Hindlimb muscle (tissue), 1 donor: Measurements from ENCODE around the gene ZFAND4. TPM values are rescaled to one million over a fixed set of nuclear protein-coding genes. Genes with fewer than 3 reads are reported as not detected.
"Not testable (repeated sequence)": the region's sequence is repeated elsewhere in the genome, so short reads cannot be mapped to it uniquely, and the experiment has no call there.

Experiments
- DNase-seq: peaks from one replicate; pipeline ENCODE4 v3.0.0-alpha.2; 2013
- polyA plus RNA-seq: library from polyadenylated mRNA; unstranded; fragments of 120-200 nt; gene quantifications from one replicate; pipeline ENCODE4 v1.2.1, GENCODE V29; 2013; ENCODE audit not compliant: insufficient read length

The ZFAND4 gene
- polyA plus RNA-seq, 1 donor = 10.0 TPM

- DNase-seq = no peak
Observed at GRCh38 chr10:45640049-45640448, 32.5 kb downstream of the ZFAND4 start.

GRCh38 chr10:45627412-45628048 lies 45.0 kb downstream of the ZFAND4 start:
- DNase-seq = no peak

- DNase-seq = no peak
Observed at GRCh38 chr10:45625879-45626278, 46.7 kb downstream of the ZFAND4 start.

- DNase-seq = no peak
Observed at GRCh38 chr10:45624724-45625123, 47.8 kb downstream of the ZFAND4 start.

GRCh38 chr10:45614869-45615268 lies 57.7 kb downstream of the ZFAND4 start:
- no peak for DNase-seq

GRCh38 chr10:45612741-45613140 lies 59.8 kb downstream of the ZFAND4 start:
- no peak for DNase-seq

GRCh38 chr10:45608052-45608451 lies 64.5 kb downstream of the ZFAND4 start:
- no peak for DNase-seq

GRCh38 chr10:45607276-45607675 lies 65.3 kb downstream of the ZFAND4 start:
- DNase-seq = no peak

GRCh38 chr10:45602836-45603235 lies 69.7 kb downstream of the ZFAND4 start:
- no peak for DNase-seq

- DNase-seq = no peak
Observed at GRCh38 chr10:45602082-45602730, 70.4 kb downstream of the ZFAND4 start.

GRCh38 chr10:45601254-45601930 lies 71.2 kb downstream of the ZFAND4 start:
- not testable (repeated sequence) for DNase-seq

GRCh38 chr10:45600337-45601253 lies 72.0 kb downstream of the ZFAND4 start:
- not testable (repeated sequence) for DNase-seq

GRCh38 chr10:45599646-45600045 lies 72.9 kb downstream of the ZFAND4 start:
- no peak for DNase-seq

GRCh38 chr10:45599021-45599603 lies 73.5 kb downstream of the ZFAND4 start:
- no peak for DNase-seq

- no peak for DNase-seq
Observed at GRCh38 chr10:45596526-45596925, 76.0 kb downstream of the ZFAND4 start.

- peak; percentile 96 for DNase-seq
Observed at GRCh38 chr10:45594276-45595157, 78.1 kb downstream of the ZFAND4 start.

- no peak for DNase-seq
Observed at GRCh38 chr10:45593938-45594275, 78.7 kb downstream of the ZFAND4 start.

GRCh38 chr10:45592926-45593325 lies 79.6 kb downstream of the ZFAND4 start:
- DNase-seq = no peak

- no peak for DNase-seq
Observed at GRCh38 chr10:45592432-45592831, 80.1 kb downstream of the ZFAND4 start.

- no peak for DNase-seq
Observed at GRCh38 chr10:45591280-45591679, 81.3 kb downstream of the ZFAND4 start.

GRCh38 chr10:45589868-45590267 lies 82.7 kb downstream of the ZFAND4 start:
- DNase-seq = no peak
